Keratinocyte (primary cell): ENCODE results near the gene SPTBN4. TPM values are rescaled to one million over a fixed set of nuclear protein-coding genes. Genes with fewer than 3 reads are reported as not detected.

Experiments
- DNase-seq: peaks from one replicate; pipeline ENCODE4 v3.0.0-alpha.2; 2011; ENCODE audit warnings: low read depth, missing footprints, low spot score
- FAIRE-seq: peaks from 2 replicates; lab custom pipeline; 2011; peaks lifted over from hg19 to GRCh38; lab: Jason Lieb, UNC
- H2AFZ ChIP-seq: 2 replicates; pipeline ENCODE4 v1.6.0; 2012; ENCODE audit warnings: low read length, control low read depth, inconsistent platforms; ENCODE audit not compliant: control insufficient read depth
- H3K27ac ChIP-seq: 2 replicates; pipeline ENCODE4 v1.5.1; 2011; ENCODE audit warnings: low read length; ENCODE audit not compliant: control insufficient read depth, insufficient read depth
- H3K27me3 ChIP-seq: 3 replicates; pipeline ENCODE4 v1.6.0; 2011; ENCODE audit warnings: low read length; ENCODE audit not compliant: control insufficient read depth, insufficient read depth; ENCODE audit errors: extremely low read depth
- H3K36me3 ChIP-seq, 2 experiments: 2 replicates in 1 of 2; 3 replicates in 1 of 2; pipeline ENCODE4 v1.5.1; 2011; ENCODE audit warnings: low read length in 2 of 2, mild to moderate bottlenecking in 1 of 2; ENCODE audit not compliant: control insufficient read depth in 2 of 2, insufficient read depth in 2 of 2; ENCODE audit errors: extremely low read depth in 1 of 2
- H3K4me1 ChIP-seq: 3 replicates; pipeline ENCODE4 v1.5.1; 2011; ENCODE audit warnings: low read length; ENCODE audit not compliant: control insufficient read depth, insufficient read depth; ENCODE audit errors: extremely low read depth
- H3K4me2 ChIP-seq: 3 replicates; pipeline ENCODE4 v1.6.0; 2011; ENCODE audit warnings: low read depth, low read length; ENCODE audit not compliant: control insufficient read depth, insufficient read depth; ENCODE audit errors: extremely low read depth
- H3K4me3 ChIP-seq, 3 experiments: fragments of 200-600 bp in 1 of 3; sonication (generic) in 1 of 3; 2 replicates in 2 of 3; 3 replicates in 1 of 3; pipeline ENCODE4 v1.5.1; 2011 to 2016; ENCODE audit warnings: low read length in 3 of 3, mild to moderate bottlenecking in 3 of 3, control low read depth in 2 of 3, inconsistent platforms in 1 of 3, low read depth in 1 of 3, mixed read lengths in 1 of 3, mixed run types in 1 of 3, moderate library complexity in 1 of 3; ENCODE audit not compliant: control insufficient read depth in 2 of 3, insufficient read depth in 2 of 3; ENCODE audit errors: extremely low read depth in 1 of 3
- H3K79me2 ChIP-seq: 2 replicates; pipeline ENCODE4 v1.6.0; 2012; ENCODE audit warnings: low read length; ENCODE audit not compliant: control insufficient read depth, insufficient read depth
- H3K9ac ChIP-seq: 3 replicates; pipeline ENCODE4 v1.6.0; 2011; ENCODE audit warnings: low read length; ENCODE audit not compliant: control insufficient read depth, insufficient read depth; ENCODE audit errors: extremely low read depth
- H3K9me1 ChIP-seq: 3 replicates; pipeline ENCODE4 v1.6.0; 2011; ENCODE audit warnings: low read length; ENCODE audit not compliant: control insufficient read depth, insufficient read depth; ENCODE audit errors: extremely low read depth
- H3K9me3 ChIP-seq: 2 replicates; pipeline ENCODE4 v1.5.1; 2012; ENCODE audit warnings: low read depth, low read length; ENCODE audit not compliant: control insufficient read depth
- H4K20me1 ChIP-seq: 3 replicates; pipeline ENCODE4 v1.6.0; 2011; ENCODE audit warnings: low read length; ENCODE audit not compliant: control insufficient read depth, insufficient read depth; ENCODE audit errors: extremely low read depth
- CTCF ChIP-seq, 3 experiments: IDR thresholded peaks in 1 of 3; conservative IDR thresholded peaks in 1 of 3; optimal IDR thresholded peaks in 1 of 3; 2 replicates in 2 of 3; 3 replicates in 1 of 3; pipeline versions ENCODE3 to v1.5.1; 2011; ENCODE audit warnings: low read length in 3 of 3, mild to moderate bottlenecking in 3 of 3, moderate library complexity in 2 of 3, control low read depth in 1 of 3, inconsistent platforms in 1 of 3; ENCODE audit not compliant: insufficient read depth in 2 of 3; ENCODE audit errors: extremely low read depth in 1 of 3
- EZH2 ChIP-seq: IDR thresholded peaks from one replicate; pipeline ENCODE4 v1.6.1; 2012; ENCODE audit warnings: inconsistent platforms, mild to moderate bottlenecking, low read length, moderate library complexity
- dilution Hi-C: fragments of 300-500 bp; cut with MboI; formaldehyde crosslinking; loops from one replicate; pipeline ENCODE4 v1.7.0; 2020; ENCODE audit warnings: low sequenced_read_pairs; ENCODE audit not compliant: extremely low pct_ligation_motif_present
- polyA plus RNA-seq, 5 experiments: library from polyadenylated mRNA; depleted of rRNA in 3 of 5; stranded (reverse) in 3 of 5; stranded (forward) in 1 of 5; unstranded in 1 of 5; fragments of >200 nt; gene quantifications; 1 replicate in 1 of 5; 2 replicates in 3 of 5; 3 replicates in 1 of 5; pipeline versions ENCODE4 v1.2.1 to v1.2.3, GENCODE V29; 2011 to 2012; ENCODE audit warnings: missing spikeins in 2 of 5, low read depth in 1 of 5, low replicate concordance in 1 of 5

Gene SPTBN4
- polyA plus RNA-seq, 1 donor (not counting 4 experiments of a cell fraction or from before 2014, with no cell fraction given) = 0.17 TPM

GRCh38 chr19:40494191-40494838 is 27.5 kb downstream of the SPTBN4 start:
- Histone ChIP-seq H3K4me3 (no peak overlapping the region), H3K4me2 (no peak overlapping the region), H3K27me3 (no peaks in the 10 kb centered on the region), H3K9me1 (no peaks in the 10 kb centered on the region), H2AFZ (no peak overlapping the region), H3K9me3 (no peaks in the 10 kb centered on the region), H3K36me3 (no peaks in the 10 kb centered on the region), H3K27ac (no peak overlapping the region), H3K4me1 (no peaks in the 10 kb centered on the region), H3K79me2 (no peaks in the 10 kb centered on the region), H3K9ac (no peak overlapping the region), H4K20me1 (no peaks in the 10 kb centered on the region)
- TF ChIP-seq EZH2 = no peak
- no peak for TF ChIP-seq CTCF (optimal IDR thresholded peaks at IDR 0.05 in 1 of 3, IDR thresholded peaks at IDR 0.05 in 1 of 3, conservative IDR thresholded peaks at IDR 0.05 in 1 of 3; ENCODE audit: extremely low read depth in 1 of 3, insufficient read depth in 2 of 3, low read length in 3 of 3)
- dilution Hi-C loops = no loop called here
- DNase-seq (no peak), FAIRE-seq (no peak)

- no peak overlapping the region for H3K4me2 ChIP-seq
Observed at GRCh38 chr19:40497214-40497613, 30.4 kb downstream of the SPTBN4 start.

More at GRCh38 chr19:40497214-40497613, 30.4 kb downstream of the SPTBN4 start:
- H3K9ac ChIP-seq = no peak overlapping the region
- no peaks in the 10 kb centered on the region for H4K20me1 ChIP-seq
- no peak for TF ChIP-seq EZH2
- no peak for TF ChIP-seq CTCF (optimal IDR thresholded peaks at IDR 0.05 in 1 of 3, IDR thresholded peaks at IDR 0.05 in 1 of 3, conservative IDR thresholded peaks at IDR 0.05 in 1 of 3; ENCODE audit: extremely low read depth in 1 of 3, insufficient read depth in 2 of 3, low read length in 3 of 3)
- H3K36me3 ChIP-seq = no peaks in the 10 kb centered on the region
- no peak overlapping the region for H3K27ac ChIP-seq
- no peak overlapping the region for H3K4me3 ChIP-seq
- no peak overlapping the region for H2AFZ ChIP-seq
- dilution Hi-C loops = no loop called here
- H3K27me3 ChIP-seq = no peaks in the 10 kb centered on the region
- DNase-seq (no peak), FAIRE-seq (no peak)
- H3K79me2 ChIP-seq = no peaks in the 10 kb centered on the region
- H3K9me3 ChIP-seq = no peaks in the 10 kb centered on the region
- no peaks in the 10 kb centered on the region for H3K9me1 ChIP-seq
- H3K4me1 ChIP-seq = no peaks in the 10 kb centered on the region
